Measurements from ENCODE around the gene GMDS. TPM values are rescaled to one million over a fixed set of nuclear protein-coding genes. Genes with fewer than 3 reads are reported as not detected.
A peak's percentile ranks its signal among the peaks of the same experiment; 100 is the strongest.

The GMDS gene
- total RNA-seq, 1 donor from 2014 or later, result 27.0 TPM

DNA sequence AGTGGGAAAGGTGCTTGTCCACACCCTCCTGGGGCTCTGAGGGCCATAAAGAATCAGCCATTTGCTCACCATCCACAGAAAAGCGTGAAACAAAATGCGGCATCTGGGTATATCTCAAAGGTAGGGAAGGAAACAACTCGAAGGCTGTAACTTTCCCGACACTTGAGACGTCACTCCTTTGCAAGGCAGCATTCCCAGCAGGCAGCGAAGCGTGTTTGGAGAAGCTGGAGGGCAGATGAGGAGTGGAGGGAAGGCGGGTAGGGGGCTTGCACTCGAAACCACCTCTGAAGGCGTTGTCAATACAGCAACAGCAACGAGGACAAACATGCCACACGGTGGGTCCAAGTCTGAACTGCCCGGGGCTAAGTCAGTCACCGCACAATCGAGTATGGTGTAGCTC, 537.3 kb downstream of the GMDS start:
- H3K36me3 ChIP-seq (ENCODE audit: control insufficient read depth, insufficient read depth, low read length), result no peaks in the 10 kb centered on the region
- peak; percentile 49 for DNase-seq (ENCODE audit: low read depth)
- TF ChIP-seq, protein P1, sequence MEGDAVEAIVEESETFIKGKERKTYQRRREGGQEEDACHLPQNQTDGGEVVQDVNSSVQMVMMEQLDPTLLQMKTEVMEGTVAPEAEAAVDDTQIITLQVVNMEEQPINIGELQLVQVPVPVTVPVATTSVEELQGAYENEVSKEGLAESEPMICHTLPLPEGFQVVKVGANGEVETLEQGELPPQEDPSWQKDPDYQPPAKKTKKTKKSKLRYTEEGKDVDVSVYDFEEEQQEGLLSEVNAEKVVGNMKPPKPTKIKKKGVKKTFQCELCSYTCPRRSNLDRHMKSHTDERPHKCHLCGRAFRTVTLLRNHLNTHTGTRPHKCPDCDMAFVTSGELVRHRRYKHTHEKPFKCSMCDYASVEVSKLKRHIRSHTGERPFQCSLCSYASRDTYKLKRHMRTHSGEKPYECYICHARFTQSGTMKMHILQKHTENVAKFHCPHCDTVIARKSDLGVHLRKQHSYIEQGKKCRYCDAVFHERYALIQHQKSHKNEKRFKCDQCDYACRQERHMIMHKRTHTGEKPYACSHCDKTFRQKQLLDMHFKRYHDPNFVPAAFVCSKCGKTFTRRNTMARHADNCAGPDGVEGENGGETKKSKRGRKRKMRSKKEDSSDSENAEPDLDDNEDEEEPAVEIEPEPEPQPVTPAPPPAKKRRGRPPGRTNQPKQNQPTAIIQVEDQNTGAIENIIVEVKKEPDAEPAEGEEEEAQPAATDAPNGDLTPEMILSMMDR (IDR thresholded peaks at IDR 0.05; ENCODE audit: insufficient read depth, low read length, poor library complexity, severe bottlenecking), result no peak
- no peak overlapping the region for H3K4me3 ChIP-seq (ENCODE audit: low read depth, low read length)
- no peaks in the 10 kb centered on the region for H3K27me3 ChIP-seq (ENCODE audit: control insufficient read depth, insufficient read depth, low read length)

DNA sequence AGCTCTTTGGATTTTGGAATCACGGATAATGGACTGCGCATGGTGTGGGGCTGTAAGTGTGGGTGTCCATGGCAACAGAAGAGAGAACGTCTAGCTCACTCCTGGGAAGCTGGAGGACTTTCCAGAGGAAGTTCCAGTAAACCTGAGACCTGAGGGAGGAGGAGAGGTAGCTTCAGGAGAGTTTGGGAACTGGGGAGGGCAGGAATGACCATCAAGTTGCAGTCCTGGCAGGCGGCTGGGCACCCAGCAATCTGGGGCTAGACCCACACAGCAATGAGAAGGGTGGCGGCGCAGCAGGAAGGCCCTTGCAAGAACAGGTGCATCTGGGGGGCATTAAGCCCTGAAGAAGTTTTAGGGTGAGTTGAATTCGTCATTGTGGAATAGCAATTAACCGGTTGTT, 539.8 kb downstream of the GMDS start:
- no peak for DNase-seq (ENCODE audit: low read depth)
- TF ChIP-seq, protein P1 (IDR thresholded peaks at IDR 0.05; ENCODE audit: insufficient read depth, low read length, poor library complexity, severe bottlenecking), result no peak

DNA sequence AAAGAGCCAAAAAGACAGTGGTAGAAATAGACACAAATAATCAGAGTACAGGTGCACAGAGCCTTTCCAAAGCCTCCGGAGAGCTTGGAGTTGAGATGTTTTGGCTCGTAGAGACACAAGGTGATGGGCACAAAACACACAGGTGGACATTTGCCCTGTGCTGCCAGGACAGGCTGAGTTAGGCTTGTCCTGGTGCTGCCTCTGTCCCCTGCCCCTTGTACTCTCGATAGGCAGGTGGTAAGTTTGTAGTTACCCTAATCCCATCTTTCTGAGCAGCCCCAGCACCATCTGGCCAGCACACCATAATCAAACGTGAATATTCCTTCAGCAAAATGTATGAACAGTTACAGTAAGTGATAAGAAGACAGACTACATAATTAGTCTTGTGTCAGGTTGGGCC, 540.2 kb downstream of the GMDS start:
- Histone ChIP-seq H3K27me3 (ENCODE audit: control insufficient read depth, insufficient read depth, low read length) (no peaks in the 10 kb centered on the region), H3K4me3 (ENCODE audit: low read depth, low read length) (no peak overlapping the region), H3K36me3 (ENCODE audit: control insufficient read depth, insufficient read depth, low read length) (no peaks in the 10 kb centered on the region)
- no peak for DNase-seq (ENCODE audit: low read depth)
- TF ChIP-seq, protein P1 (IDR thresholded peaks at IDR 0.05; ENCODE audit: insufficient read depth, low read length, poor library complexity, severe bottlenecking), result no peak

More for the DNA sequence above, 539.8 kb downstream of the GMDS start:
- H3K36me3 ChIP-seq (ENCODE audit: control insufficient read depth, insufficient read depth, low read length), result no peaks in the 10 kb centered on the region
- no peaks in the 10 kb centered on the region for H3K27me3 ChIP-seq (ENCODE audit: control insufficient read depth, insufficient read depth, low read length)
- H3K4me3 ChIP-seq (ENCODE audit: low read depth, low read length), result no peak overlapping the region

DNA sequence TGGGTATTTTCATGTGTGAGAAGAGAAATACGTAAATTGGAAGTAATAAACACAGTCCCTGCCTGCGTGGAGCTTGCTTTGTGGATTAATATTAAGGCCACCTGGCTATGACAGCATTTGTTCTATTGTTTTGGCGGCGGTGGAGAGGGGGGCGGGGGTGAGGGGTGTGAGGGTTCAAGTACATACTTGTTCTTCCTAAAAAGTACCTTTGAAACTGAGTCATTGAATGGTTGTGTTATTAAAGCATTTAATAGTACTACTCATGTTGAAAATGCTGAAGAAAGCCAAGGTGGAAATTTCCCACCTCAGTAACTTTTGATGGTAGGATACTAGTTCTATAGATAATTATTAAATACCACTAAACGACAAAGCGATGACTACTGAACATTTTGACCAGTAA, 540.7 kb downstream of the GMDS start:
- TF ChIP-seq, protein P1 (IDR thresholded peaks at IDR 0.05; ENCODE audit: insufficient read depth, low read length, poor library complexity, severe bottlenecking), result no peak
- Histone ChIP-seq H3K4me3 (ENCODE audit: low read depth, low read length) (no peak overlapping the region), H3K36me3 (ENCODE audit: control insufficient read depth, insufficient read depth, low read length) (no peaks in the 10 kb centered on the region), H3K27me3 (ENCODE audit: control insufficient read depth, insufficient read depth, low read length) (no peaks in the 10 kb centered on the region)
- DNase-seq (ENCODE audit: low read depth), result no peak

DNA sequence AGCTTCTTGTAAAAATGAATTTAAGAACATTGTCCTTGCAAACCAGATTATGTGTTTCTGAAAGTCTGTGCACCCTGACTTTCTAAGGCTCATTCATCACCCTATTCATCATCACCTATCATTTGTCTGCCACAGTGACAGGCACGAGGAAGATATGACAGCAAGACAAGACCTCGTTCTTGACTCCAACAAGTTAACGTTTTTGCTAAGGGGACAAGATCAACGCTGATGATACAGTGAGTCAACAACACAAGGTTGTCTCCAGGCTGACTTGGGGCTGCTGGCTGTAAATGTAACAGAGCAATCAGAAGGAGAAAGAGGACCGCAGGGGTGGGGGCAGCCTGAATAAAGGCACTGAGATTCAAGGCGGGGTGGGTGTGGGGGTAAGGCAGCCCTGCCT, 541.5 kb downstream of the GMDS start:
- Histone ChIP-seq H3K27me3 (ENCODE audit: control insufficient read depth, insufficient read depth, low read length) (no peaks in the 10 kb centered on the region), H3K4me3 (ENCODE audit: low read depth, low read length) (no peak overlapping the region)

More for the DNA sequence above, 541.5 kb downstream of the GMDS start:
- DNase-seq (ENCODE audit: low read depth), result no peak
- H3K36me3 ChIP-seq (ENCODE audit: control insufficient read depth, insufficient read depth, low read length), result no peaks in the 10 kb centered on the region
- TF ChIP-seq, protein P1 (IDR thresholded peaks at IDR 0.05; ENCODE audit: insufficient read depth, low read length, poor library complexity, severe bottlenecking), result no peak

Measured in kidney epithelial cell (primary cell).